Superior temporal gyrus (tissue), 1 donor: ENCODE data around the gene CSF2RB.

Experiments used
- DNase-seq: peaks from one replicate; pipeline ENCODE4 v3.0.0-alpha.2; 2016; ENCODE audit errors: extremely low spot score

Gene CSF2RB

DNA sequence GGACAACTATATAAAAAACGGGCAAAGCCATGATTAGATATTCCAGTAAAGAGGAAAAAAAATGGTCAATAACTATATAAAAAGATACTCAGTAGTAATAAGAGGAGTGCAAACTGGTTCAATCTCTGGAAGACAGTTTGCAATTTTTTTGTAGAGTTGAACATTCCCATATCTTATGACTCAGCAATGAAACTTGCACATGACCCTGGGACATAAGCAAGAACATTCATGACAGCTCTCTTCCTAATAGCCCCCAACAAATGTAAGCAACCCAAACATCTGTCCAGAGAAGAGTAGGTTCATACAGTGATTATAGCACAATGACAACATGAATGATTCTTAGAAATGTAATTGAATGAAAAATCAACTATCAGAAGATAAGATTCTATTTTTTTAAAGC lies 21.8 kb upstream of the CSF2RB start:
- DNase-seq: no peak

DNA sequence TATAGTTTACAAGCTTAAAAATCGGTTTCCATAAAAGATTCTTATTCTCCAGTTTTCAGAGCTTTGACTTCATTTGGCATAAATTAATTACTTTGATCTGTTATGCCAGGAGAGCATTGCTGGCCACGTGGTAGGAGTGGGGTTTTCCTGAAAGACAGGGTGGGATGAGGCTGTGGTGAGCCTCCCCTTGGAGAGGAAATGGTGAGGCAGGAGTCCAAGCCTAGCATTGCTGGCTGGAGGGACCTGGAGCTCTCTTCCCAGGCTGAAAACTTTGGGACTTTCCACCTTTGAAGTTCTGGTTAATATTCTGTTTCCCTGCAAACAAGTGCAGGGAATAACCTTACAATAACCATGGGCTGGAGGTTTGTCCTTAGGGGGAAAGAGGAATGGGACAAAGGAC lies 21.1 kb upstream of the CSF2RB start:
- DNase-seq: no peak

GRCh38 chr22:36893262-36893661 lies 20.2 kb upstream of the CSF2RB start:
- no peak for DNase-seq

GRCh38 chr22:36894266-36894665 lies 19.2 kb upstream of the CSF2RB start:
- no peak for DNase-seq

- no peak for DNase-seq
These were observed 15.8 kb upstream of the CSF2RB start for GRCh38 chr22:36897611-36898010.

- DNase-seq: no peak
These were observed 14.7 kb upstream of the CSF2RB start for GRCh38 chr22:36898690-36899089.

DNA sequence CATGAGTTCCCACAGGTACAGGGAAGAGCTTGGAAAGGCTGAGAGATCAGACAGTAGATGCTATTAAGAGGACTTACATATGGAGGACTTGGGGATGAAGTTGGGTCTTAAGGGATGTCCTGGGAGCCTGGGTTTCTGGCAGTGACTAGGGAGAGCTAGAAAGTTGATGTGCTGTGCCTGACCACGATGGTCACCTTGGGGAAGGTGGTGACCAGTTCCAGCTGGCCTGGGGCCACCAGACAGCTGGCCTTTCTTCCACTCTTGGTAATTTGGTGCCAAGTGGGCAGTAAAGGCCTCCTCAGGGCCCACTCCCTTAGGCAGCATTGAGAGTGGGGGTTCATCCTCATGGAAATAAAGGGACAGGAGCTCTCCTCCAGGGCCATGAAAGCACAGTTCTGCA lies 13.9 kb upstream of the CSF2RB start:
- no peak for DNase-seq

DNA sequence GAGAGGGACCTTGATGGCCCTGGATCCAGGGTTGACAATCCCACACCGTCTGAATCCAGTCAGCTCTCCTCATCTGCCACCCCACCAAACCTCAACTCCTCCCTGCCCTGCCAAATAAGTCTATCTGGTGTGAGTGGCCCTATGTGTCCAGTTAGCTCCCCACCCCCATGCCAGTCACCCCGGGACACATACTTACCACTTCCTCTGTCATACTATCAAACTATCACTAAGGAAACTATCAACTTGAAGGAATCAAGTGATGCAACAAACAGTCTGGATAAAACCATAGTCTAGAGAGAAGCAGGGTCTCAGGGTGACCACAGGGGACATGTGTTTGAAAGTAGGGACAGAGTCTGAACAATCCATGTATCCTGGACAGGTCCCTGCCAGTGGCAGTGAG lies 13.2 kb upstream of the CSF2RB start:
- DNase-seq: no peak

DNA sequence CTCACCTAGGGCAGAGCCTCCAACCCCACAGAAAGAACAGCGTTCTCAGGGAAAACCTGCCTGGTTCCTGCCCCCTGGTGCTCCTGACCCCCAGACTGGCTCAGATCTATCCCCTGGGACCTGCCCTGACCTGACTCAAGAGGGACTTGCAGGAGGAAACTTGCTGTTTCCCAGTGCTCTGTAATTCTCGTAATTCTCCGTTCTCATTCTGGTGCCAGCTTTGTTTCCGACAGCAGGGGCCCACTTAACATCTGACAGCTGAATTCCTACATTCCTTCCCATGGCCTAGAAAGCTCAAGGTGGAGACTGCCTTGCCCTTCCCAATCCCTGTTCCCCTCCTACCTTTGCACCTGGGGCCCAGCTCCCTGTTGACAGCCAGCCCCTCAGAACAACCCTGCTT lies 12.5 kb upstream of the CSF2RB start:
- no peak for DNase-seq

GRCh38 chr22:36901411-36902142 lies 11.9 kb upstream of the CSF2RB start:
- DNase-seq: no peak

DNA sequence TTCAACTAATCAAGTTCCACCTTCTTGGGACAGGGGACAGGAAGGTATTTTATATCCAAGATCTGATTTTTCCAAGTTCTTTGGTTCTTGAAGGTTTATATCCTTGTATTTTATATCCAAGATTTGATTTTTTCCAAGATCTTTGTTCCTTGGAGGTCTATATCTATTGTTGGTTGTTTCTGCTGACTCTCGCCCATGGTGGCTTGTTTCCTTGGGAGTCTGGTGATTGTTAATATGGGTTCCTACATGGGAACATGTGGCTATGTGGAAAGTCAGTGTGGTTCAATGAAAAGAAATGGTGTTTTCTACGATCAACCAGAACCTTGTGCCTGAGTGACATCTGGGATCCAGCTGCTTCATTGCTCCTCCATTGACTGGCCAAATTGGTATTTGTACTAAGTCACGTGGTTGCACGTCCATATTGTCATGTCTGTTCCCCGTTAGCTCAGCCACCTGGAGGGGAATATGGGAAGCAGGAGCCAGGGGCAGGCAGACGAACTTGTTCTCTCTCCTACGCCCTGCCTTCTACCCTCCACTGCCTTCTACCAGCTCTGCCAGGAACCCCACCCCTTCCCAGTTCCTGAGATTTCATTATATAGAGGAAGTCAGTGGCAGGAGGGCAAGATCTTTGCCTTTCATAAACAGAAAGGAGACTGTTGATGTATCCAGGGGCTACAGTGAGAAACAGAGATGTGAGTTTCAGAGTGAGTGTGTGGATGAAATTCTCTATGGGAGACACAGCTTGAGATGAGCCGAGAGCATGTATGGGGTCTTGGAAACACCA lies 11.1 kb upstream of the CSF2RB start:
- no peak for DNase-seq

- DNase-seq: no peak
These were observed 9.1 kb upstream of the CSF2RB start for GRCh38 chr22:36904260-36904880.

DNA sequence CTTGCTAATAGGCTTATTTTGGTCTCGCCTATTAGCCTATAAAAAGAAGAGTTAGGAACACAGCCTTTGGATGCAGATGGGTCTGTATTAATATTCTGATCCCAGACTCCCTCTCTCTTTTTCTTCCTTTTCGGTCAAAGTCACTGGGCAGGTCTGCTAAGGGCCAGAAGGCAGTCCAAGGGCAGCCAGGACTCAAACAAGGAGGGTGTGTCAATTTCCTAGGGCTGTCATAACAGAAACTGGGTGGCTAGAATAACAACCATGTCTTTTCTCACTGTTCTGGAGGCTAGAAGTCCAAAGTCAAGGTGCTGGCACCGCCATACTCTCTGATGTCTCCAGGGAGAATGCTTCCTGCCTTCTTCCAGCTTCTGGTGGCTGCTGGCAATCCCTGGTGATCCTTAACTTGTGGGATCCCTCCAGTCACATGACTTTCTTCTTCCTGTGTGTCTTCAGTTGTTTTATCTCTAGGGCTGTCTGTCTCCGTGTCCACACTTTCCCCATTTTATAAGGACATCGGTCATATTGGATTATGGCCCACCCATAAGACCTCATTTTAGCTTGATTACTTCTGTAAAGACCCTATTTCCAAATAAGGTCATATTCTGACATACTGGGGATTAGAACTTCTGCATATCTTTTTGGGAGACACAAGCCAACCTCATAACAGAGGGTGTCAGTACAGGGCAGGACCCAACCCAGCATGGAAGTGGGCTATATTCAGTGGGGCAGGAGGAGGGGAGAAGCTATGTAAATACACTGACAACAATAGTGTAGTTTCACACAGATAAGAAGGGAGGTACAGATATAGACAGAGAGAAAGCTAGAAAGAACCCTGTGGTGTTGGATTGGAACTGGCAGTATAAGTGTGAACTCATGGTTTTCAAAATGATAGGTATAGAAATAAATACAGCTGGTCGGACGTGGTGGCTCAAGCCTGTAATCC lies 5.9 kb upstream of the CSF2RB start:
- DNase-seq: no peak

- DNase-seq: no peak
These were observed 3.0 kb upstream of the CSF2RB start for GRCh38 chr22:36910461-36910860.

GRCh38 chr22:36911887-36912661 lies 1.4 kb upstream of the CSF2RB start:
- DNase-seq: no peak

GRCh38 chr22:36912694-36913426 lies 568 bp upstream of the CSF2RB start:
- DNase-seq: no peak

DNA sequence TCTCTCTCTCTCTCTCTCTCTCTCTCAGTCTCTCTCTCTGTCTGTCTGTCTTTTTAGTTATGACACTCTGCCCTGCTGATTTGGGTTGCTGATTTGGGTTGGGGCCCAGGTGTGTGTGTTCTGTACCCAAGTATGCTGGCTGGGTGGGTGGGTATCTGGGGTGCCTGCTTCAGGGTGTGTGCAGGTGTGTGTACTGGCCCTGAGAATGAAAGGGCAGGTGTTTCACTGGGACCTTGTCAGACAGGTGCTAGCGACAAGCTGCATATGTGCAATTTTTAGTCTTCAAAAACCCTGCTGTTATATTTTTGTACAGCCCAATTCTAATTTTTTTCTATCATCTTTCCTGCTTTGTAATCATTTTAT lies 943 bp downstream of the CSF2RB start:
- DNase-seq: no peak

DNA sequence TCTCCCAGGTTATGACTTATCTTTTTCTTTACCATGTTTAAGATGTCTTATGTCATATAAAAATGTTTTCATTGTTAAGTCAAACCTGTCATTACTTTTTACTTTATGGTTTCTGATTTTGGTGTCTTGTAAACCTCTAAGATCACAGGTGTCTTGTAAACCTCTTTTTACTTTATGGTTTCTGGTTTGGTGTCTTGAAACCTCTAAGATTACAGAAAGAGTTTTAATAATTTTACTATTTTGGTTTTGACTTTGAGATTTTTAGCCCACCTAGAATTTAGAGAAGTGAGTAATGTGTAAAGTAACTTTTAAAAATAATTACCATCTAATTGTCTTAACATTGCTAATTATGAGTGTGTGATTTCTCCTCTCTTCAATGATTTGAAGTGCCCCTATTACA lies 2.6 kb downstream of the CSF2RB start:
- DNase-seq: no peak

DNA sequence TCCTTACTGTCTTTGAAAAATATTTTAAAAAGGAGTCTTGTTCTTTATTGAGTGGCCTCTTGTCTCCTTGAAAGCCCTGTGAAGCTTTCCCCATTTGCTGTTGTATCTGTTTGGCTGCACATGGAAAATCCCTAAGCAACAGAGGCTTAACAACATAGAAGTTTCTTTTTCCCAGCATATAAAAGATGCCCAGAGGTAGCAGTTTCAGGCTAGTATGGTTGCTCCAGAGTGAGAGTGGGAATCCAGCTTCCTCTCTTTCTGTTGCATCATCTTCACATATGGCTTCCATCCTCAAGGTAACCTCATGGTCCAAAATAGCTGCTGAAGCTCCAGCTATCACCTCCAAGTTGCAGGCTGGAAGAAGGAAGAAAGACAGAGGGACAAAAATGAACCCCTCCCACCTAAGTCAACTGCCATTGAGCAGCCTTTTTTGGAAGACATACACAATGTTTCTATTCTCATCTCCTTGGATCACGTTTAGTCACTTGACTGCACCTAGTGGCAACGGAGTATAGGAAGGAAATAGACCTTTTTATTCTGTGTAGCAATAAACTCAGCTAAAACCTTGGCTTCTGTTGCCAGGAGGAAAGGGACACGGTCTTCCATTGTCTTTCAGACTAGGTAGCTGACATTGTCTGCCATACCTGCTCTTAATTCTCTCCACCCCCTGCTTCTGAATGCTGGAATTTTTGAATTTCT lies 5.3 kb downstream of the CSF2RB start:
- DNase-seq: no peak
